HG03521 (cell line): ENCODE results near the gene SLC22A23.

ENCODE experiments used
- ATAC-seq: cut with Tn5 transposase; IDR thresholded peaks from one replicate; pipeline ENCODE4 v1.9.1; 2021; ENCODE audit warnings: mild to moderate bottlenecking, moderate library complexity; ENCODE audit not compliant: unreplicated experiment

SLC22A23 gene

GRCh38 chr6:3447005-3447404 is 9.8 kb downstream of the SLC22A23 start:
- ATAC-seq = no peak

DNA sequence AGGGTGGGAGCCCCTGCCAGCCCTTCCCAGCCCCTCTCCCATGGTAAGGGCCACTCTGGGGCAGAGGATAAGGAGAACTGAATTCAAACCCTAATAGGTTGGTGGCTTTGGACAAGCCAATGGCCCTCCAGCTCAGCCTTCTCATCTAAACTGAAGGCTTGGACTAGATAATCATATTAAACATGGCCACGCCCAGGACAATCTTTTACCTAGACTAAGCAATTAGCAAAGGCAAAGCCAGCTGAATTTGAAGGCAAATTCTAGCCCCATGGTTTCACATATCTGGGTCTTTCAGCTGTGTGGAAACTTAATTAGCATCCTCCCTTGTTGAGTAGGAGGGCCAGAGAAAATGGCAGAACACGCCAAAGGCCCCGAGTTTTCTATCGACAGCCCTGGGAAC is 10.7 kb downstream of the SLC22A23 start:
- no peak for ATAC-seq

- no peak for ATAC-seq
Measured at GRCh38 chr6:3444276-3445088, 12.4 kb downstream of the SLC22A23 start.

- ATAC-seq = no peak
Measured at GRCh38 chr6:3443221-3443515, 13.7 kb downstream of the SLC22A23 start.

GRCh38 chr6:3442431-3443220 is 14.2 kb downstream of the SLC22A23 start:
- no peak for ATAC-seq

DNA sequence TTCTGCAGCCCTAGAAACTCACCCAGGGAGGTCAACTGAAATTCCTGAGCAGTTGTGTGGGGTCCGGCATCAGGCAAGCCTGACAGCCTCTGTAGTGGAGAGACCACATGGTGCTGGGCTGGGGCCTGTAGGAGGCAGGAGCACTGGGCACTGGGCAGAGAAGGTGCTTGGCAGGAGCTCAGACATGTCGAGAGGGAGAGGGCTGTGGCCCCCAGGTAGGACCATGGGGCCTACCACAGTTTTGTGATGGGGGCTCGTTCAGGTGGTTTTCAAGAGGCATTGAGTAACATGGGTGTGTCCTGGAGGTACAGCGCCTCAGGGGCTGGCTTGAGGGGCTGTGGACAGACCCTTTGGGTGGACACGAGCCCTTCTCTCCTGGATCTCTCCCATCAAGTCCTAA is 15.9 kb downstream of the SLC22A23 start:
- ATAC-seq = no peak

DNA sequence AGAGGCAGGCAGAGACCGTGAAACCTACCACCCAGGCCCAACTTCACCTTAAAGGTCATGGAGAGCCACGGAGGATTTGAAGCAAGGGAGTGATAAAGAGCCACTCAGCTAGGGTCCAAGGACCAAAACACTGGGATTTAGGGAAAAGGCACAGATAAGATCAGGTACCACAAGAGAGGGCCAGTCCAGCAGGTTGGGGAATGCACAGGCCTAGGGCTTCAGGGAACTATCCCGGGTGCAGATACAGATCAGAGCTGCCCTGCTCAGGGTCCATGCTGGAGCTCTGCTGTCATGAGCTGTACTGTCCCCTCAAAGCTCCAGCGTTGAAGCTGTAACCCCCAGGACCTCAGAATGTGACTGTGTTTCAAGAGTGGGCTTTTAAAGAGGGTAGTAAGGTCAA is 16.9 kb downstream of the SLC22A23 start:
- ATAC-seq = no peak

- ATAC-seq = no peak
Measured at GRCh38 chr6:3438190-3439167, 18.4 kb downstream of the SLC22A23 start.

DNA sequence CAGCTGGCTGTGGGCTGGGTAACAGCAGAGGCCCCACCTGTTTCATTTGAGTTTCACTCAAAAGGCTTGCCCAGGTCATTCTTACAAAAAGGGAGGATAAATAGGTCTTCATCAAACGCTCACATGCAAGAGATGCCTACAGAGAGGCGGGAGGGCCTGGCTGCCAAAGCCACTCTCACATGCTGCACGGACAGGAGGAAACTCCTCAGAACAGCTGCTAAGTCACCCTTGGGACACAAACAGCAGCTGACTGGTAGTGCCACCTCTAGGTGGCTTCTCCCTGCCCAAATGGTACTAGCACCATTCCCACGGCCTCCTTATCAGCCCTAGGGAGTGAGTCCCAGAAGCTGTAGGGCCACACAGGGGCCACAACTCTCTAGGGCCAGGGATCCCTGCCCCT is 23.8 kb downstream of the SLC22A23 start:
- no peak for ATAC-seq

GRCh38 chr6:3432416-3432815 is 24.4 kb downstream of the SLC22A23 start:
- no peak for ATAC-seq

- ATAC-seq = no peak
Measured at GRCh38 chr6:3431994-3432393, 24.9 kb downstream of the SLC22A23 start.

DNA sequence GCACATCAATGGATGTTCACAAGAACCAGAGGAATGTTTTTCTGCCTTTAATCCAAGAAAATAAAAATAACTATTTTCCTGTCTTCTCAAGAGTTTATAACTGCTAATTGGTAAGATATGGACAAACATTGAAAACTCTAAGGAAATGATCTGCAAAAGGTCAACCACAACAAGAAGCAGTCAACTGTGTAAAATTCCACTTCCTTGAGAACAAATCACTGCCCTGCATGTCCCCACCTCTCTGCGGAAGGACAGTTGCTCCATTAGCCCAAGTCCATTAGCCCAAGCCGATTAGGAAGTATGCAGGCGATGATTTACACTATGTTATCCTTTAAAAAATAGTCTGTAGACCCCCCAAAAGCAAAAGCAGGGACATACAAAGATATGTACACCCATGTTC is 27.6 kb downstream of the SLC22A23 start:
- ATAC-seq = no peak

- ATAC-seq = no peak
Measured at GRCh38 chr6:3428700-3429099, 28.1 kb downstream of the SLC22A23 start.

DNA sequence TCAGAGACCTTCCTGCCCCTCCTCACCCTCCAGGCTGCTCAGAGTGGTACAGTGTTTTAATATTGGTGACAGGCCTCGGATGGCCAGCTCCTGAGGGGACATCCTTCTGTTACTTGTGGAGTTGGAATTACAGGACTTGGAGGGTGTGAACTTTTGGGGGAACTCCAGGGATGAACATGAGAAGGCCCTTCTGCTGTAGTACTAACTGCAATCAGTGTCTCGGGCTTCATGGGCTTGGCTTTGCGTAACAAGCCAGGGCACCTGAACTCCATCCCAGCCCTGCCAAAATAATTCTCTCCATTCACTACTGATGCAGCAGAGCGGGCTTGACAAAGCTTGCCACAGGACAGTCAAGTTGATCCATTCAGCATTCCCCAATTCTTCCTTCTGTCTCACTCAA is 28.6 kb downstream of the SLC22A23 start:
- ATAC-seq = no peak

DNA sequence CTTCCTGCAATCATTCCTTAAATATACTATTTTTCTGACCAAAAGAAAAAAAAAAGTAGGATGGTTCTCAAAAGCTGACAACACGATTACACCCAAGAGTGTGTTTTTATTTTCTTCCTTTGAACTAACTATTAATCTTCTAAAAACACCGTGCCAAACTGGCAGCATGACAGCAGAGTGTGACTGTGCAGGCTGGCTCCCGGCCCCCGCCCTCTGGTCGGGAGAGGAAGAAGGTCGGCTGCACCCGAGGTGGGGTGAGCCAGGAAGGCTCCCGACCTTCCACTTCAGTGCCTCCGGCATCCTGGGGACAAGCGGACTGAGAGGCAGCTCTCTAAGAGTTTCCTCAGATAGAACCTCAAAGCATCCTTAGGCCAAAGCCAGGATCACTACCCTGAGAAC is 29.2 kb downstream of the SLC22A23 start:
- no peak for ATAC-seq

GRCh38 chr6:3426927-3427686 is 29.7 kb downstream of the SLC22A23 start:
- ATAC-seq = no peak

DNA sequence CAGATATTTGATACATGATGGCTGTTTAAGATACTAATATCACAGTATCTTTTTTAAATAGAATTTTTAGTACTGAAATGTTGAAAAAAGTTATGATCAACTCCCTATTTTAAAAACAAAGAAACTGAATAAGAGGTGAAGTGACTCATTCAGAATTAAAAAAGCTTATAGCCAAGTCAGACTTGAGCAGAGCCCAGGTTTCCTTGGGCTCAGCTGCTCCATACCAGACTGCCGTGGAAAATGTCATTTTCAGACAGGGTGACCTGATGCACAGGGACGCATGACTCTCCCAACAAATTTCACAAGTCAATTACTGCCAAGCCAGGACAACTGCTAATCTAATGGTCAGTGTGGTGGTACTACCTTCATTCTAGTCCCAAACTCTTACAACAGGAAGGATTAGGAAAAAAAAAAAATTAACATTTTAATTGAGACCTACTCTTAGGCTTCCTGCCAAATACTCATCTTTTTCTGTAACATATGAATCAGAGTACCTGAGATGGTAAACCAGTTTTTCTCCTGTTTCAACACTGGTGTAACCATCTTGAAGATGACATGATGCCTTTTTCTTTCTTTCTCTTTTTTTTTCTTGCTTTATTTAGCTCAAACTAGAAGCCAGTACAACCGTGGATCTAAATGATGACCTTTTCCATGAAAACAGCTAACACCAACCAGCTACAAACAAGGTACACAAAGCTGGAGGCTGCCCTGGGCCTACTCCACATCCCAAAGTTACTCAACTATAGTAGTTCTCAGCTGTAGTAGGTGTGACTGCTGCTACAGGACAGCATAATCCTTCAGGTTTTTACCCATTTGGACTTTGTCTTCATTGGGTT is 30.5 kb downstream of the SLC22A23 start:
- ATAC-seq = no peak

DNA sequence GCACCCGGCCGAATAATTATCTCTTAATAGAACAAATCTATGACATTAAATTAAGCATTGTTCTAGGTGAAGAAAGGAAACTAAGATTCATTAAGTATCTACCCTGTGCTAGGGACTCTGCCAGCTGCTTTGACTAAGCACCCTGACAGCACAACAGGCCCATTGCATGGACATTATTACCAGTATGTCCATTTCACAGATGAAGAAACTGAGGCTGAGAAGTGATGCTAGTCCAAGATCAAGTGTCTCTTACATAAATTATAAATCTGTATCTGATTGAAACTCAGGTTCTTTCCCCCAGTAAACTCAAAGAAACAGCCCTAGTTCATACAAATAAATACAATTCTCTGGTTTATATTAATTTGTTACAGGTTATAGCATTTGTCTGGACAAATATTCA is 31.3 kb downstream of the SLC22A23 start:
- ATAC-seq = no peak

GRCh38 chr6:3424185-3424927 is 32.5 kb downstream of the SLC22A23 start:
- no peak for ATAC-seq
